ENCODE measurements around the gene ARSB. TPM values are rescaled to one million over a fixed set of nuclear protein-coding genes. Genes with fewer than 3 reads are reported as not detected.

The ARSB gene
- total RNA-seq, 1 donor from 2014 or later, result 19.3 TPM

DNA sequence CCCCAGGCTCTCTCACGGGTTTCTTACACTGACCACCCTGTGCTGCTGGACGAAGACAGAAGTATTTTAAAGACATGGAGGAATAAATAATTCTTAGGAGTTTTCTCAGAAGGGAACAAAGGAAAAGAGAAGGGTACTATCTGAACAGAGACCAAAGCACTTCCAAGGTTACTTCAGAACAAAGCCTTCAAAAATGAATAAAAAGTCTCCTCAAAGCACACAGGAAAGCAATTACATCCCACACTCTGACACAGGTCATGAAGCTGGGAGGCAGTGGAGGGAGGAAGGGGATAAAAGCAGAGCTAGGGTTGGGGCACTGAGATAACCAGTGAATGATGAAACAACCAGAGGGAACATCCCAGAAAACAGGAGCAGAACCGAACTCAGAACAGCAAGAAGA is 151.8 kb downstream of the ARSB start:
- no peak overlapping the region for H3K4me3 Mint-ChIP-seq (ENCODE audit: unreplicated experiment)

DNA sequence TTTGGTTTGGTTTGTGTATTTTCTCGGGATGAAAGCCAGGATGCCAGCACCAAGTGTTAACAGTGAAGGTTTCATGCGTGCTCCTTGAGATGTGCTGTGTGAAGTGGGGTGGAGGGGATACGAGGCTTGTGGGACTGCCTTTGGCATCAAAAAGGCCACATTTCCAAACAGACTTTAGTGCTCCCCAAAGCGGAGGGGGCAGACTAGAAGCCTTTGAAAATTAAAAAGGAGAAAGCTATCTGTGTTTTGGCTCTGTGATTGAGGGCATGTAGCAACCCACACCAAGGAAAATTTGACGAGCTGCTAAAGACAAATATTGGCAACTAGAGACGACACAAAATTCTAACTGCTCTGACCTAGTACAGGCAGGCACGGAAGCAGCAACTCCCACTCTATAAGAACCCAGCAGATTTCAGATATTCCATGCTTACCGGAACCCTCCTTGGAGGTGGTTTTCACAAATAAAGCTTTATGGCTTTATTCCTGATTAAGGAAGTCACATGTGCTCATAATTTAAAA is 154.5 kb downstream of the ARSB start:
- no peaks in the 10 kb centered on the region for H3K9me3 Mint-ChIP-seq (ENCODE audit: unreplicated experiment)
- H3K27me3 Mint-ChIP-seq (ENCODE audit: unreplicated experiment), result peaks cover 4% of the 10 kb centered on the region
- H3K4me1 Mint-ChIP-seq (ENCODE audit: unreplicated experiment), result peaks cover 14% of the 10 kb centered on the region

More for the DNA sequence above, 151.8 kb downstream of the ARSB start:
- Mint-ChIP-seq H3K4me1 (ENCODE audit: unreplicated experiment) (peaks cover 14% of the 10 kb centered on the region), H3K27me3 (ENCODE audit: unreplicated experiment) (peaks cover 7% of the 10 kb centered on the region), H3K9me3 (ENCODE audit: unreplicated experiment) (no peaks in the 10 kb centered on the region), H3K27ac (ENCODE audit: unreplicated experiment) (no peak overlapping the region), H3K36me3 (ENCODE audit: low read depth, unreplicated experiment) (peaks cover 7% of the 10 kb centered on the region)
- TF ChIP-seq, protein P1, sequence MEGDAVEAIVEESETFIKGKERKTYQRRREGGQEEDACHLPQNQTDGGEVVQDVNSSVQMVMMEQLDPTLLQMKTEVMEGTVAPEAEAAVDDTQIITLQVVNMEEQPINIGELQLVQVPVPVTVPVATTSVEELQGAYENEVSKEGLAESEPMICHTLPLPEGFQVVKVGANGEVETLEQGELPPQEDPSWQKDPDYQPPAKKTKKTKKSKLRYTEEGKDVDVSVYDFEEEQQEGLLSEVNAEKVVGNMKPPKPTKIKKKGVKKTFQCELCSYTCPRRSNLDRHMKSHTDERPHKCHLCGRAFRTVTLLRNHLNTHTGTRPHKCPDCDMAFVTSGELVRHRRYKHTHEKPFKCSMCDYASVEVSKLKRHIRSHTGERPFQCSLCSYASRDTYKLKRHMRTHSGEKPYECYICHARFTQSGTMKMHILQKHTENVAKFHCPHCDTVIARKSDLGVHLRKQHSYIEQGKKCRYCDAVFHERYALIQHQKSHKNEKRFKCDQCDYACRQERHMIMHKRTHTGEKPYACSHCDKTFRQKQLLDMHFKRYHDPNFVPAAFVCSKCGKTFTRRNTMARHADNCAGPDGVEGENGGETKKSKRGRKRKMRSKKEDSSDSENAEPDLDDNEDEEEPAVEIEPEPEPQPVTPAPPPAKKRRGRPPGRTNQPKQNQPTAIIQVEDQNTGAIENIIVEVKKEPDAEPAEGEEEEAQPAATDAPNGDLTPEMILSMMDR (IDR thresholded peaks at IDR 0.05; ENCODE audit: unreplicated experiment), result no peak
- DNase-seq (ENCODE audit: low spot score), result no peak

DNA sequence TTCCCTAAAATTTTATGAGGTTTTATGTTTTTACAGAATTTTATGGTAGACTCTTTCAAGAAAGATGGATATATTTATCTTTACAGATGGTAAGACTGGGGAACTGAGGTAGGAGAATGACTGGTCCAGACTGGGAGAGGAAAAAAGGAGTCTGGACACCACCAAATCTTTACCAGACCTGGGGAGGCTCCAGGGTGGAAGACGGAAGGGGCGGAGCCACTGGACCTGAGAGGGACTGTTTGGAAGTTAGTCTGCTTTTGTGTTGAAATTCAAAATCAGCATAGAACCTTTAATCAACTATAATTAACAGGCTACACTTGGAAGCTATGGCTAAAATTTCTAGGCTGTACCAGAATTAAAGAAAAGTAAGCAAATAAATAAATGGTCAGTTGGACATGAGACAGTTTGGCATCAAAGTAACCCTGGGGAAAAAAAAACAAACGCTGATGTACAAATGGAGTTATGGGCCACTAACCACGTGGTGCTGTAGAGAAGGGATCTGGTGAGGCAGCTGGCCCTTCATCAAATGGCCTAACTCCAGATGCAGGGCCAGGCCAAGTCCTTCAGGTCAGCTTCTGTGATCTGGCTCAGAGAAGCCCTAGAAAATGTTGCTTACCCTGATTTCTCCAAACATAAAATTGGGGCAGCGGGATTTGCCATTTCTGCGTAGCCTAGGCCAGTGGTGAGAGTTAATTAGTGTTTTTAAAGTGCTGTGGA is 155.1 kb downstream of the ARSB start:
- H3K27ac Mint-ChIP-seq (ENCODE audit: unreplicated experiment), result no peak overlapping the region
- peaks cover 11% of the 10 kb centered on the region for H3K4me1 Mint-ChIP-seq (ENCODE audit: unreplicated experiment)
- TF ChIP-seq, protein P1 (IDR thresholded peaks at IDR 0.05; ENCODE audit: unreplicated experiment), result no peak

More for the DNA sequence above, 154.5 kb downstream of the ARSB start:
- DNase-seq (ENCODE audit: low spot score), result no peak
- Mint-ChIP-seq H3K27ac (ENCODE audit: unreplicated experiment) (no peak overlapping the region), H3K36me3 (ENCODE audit: low read depth, unreplicated experiment) (peaks cover 4% of the 10 kb centered on the region), H3K4me3 (ENCODE audit: unreplicated experiment) (no peak overlapping the region)
- TF ChIP-seq, protein P1 (IDR thresholded peaks at IDR 0.05; ENCODE audit: unreplicated experiment), result no peak

DNA sequence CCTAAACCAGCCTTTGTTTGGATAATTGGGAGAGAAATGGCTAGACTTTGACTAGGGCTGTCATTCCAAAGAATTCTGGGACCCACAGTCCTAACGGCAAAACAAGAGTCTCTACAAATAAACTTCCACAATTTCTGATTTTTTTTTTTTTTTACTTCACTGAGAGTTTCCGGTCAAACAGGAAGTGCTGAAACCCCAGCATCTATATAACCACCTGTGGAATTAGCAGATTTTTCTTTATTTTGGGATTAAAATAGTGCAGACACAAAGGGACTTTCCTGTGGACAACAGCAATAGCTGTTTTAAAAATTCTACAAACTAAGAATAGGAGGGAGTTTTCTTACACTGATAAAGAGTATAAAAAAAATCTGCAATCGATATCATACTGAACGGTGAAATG is 157.4 kb downstream of the ARSB start:
- Mint-ChIP-seq H3K4me1 (ENCODE audit: unreplicated experiment) (peaks cover 4% of the 10 kb centered on the region), H3K36me3 (ENCODE audit: low read depth, unreplicated experiment) (peaks cover 4% of the 10 kb centered on the region), H3K27ac (ENCODE audit: unreplicated experiment) (no peak overlapping the region), H3K27me3 (ENCODE audit: unreplicated experiment) (peaks cover 4% of the 10 kb centered on the region), H3K4me3 (ENCODE audit: unreplicated experiment) (no peak overlapping the region), H3K9me3 (ENCODE audit: unreplicated experiment) (no peaks in the 10 kb centered on the region)
- TF ChIP-seq, protein P1 (IDR thresholded peaks at IDR 0.05; ENCODE audit: unreplicated experiment), result no peak
- no peak for DNase-seq (ENCODE audit: low spot score)

More for the DNA sequence above, 155.1 kb downstream of the ARSB start:
- peaks cover 4% of the 10 kb centered on the region for H3K27me3 Mint-ChIP-seq (ENCODE audit: unreplicated experiment)
- no peaks in the 10 kb centered on the region for H3K9me3 Mint-ChIP-seq (ENCODE audit: unreplicated experiment)
- DNase-seq (ENCODE audit: low spot score), result no peak
- peaks cover 4% of the 10 kb centered on the region for H3K36me3 Mint-ChIP-seq (ENCODE audit: low read depth, unreplicated experiment)
- no peak overlapping the region for H3K4me3 Mint-ChIP-seq (ENCODE audit: unreplicated experiment)

DNA sequence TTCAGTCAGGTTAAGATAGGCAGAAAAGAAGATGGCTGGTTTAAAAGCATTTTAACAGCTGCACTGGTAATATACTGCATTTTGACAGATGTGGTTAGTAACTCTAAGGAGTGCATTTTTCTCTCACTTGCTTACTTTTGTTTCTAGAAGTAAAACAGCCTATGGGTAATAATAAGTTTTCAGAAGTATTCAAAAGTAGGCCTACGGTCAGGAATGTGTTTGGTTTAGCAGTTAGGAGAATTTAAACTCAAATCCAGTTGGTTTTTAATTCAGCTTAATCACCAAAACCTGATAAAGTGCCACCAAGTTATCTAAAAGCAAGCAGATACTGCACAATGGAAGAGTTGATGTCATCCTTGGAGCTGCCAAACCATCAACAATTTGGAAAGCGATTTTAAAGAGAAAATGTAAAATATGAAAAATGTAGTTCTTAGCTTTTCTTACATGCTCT is 160.3 kb downstream of the ARSB start:
- Mint-ChIP-seq H3K36me3 (ENCODE audit: low read depth, unreplicated experiment) (peaks cover 4% of the 10 kb centered on the region), H3K4me3 (ENCODE audit: unreplicated experiment) (no peak overlapping the region), H3K27ac (ENCODE audit: unreplicated experiment) (no peak overlapping the region), H3K27me3 (ENCODE audit: unreplicated experiment) (no peaks in the 10 kb centered on the region), H3K9me3 (ENCODE audit: unreplicated experiment) (no peaks in the 10 kb centered on the region), H3K4me1 (ENCODE audit: unreplicated experiment) (no peaks in the 10 kb centered on the region)
- DNase-seq (ENCODE audit: low spot score), result no peak
- TF ChIP-seq, protein P1 (IDR thresholded peaks at IDR 0.05; ENCODE audit: unreplicated experiment), result no peak
